A549 (cell line): ENCODE data around the gene TPO. TPM values are rescaled to one million over a fixed set of nuclear protein-coding genes. Genes with fewer than 3 reads are reported as not detected.

Experiments
- ATAC-seq, 2 experiments: fragments of 200-7000 bp in 1 of 2; fragments of >200 bp in 1 of 2; cut with Nextera tagmentation in 1 of 2; cut with Tn5 transposase in 1 of 2; 3 replicates each; pipeline versions ENCODE4 v1.8.0 to v1.9.1; 2018 to 2020; ENCODE audit warnings: mild to moderate bottlenecking in 1 of 2, moderate library complexity in 1 of 2
- CTCF ChIA-PET: fragments of 300-600 bp; sonication (Branson Sonifier 250); formaldehyde crosslinking; extraction: SDS; loops from one replicate; lab custom pipeline; 2021; ENCODE audit warnings: antibody characterized with exemption, inconsistent platforms; lab: Yijun Ruan, JAX
- POLR2A ChIA-PET: fragments of 350-600 bp; formaldehyde crosslinking; extraction: SDS; loops from one replicate; lab custom pipeline; 2021; ENCODE audit warnings: antibody characterized with exemption, inconsistent platforms; lab: Yijun Ruan, JAX
- DNase-seq, 2 experiments: peaks; one replicate each; pipeline versions ENCODE4 v3.0.0 to v3.0.0-alpha.2; 2011 to 2016; ENCODE audit warnings: low read depth in 1 of 2, low spot score in 1 of 2
- FAIRE-seq: peaks from 2 replicates; lab custom pipeline; 2011; peaks lifted over from hg19 to GRCh38; lab: Jason Lieb, UNC
- H3K27ac ChIP-seq, 2 experiments: fragments of >200 bp; sonication (Bioruptor Twin); formaldehyde crosslinking; 3 replicates each; pipeline ENCODE4 v1.5.1; 2016 to 2017
- H3K4me1 ChIP-seq: fragments of >200 bp; sonication (Bioruptor Twin); formaldehyde crosslinking; 3 replicates; pipeline ENCODE4 v1.6.1; 2016
- H3K4me2 ChIP-seq: fragments of >200 bp; sonication (Bioruptor Twin); formaldehyde crosslinking; 3 replicates; pipeline ENCODE4 v1.6.1; 2016
- H3K4me3 ChIP-seq: fragments of >200 bp; sonication (Bioruptor Twin); formaldehyde crosslinking; 3 replicates; pipeline ENCODE4 v1.5.1; 2016
- H3K9me3 ChIP-seq: fragments of >200 bp; sonication (Bioruptor Twin); formaldehyde crosslinking; 3 replicates; pipeline ENCODE4 v1.6.1; 2016
- BHLHE40 ChIP-seq: IDR thresholded peaks from 2 replicates; pipeline ENCODE4 v1.6.1; 2012; ENCODE audit warnings: low read depth, low read length, inconsistent platforms
- CBX2 ChIP-seq: fragments of 200-600 bp; sonication (generic); IDR thresholded peaks from 2 replicates; pipeline ENCODE4 v1.6.1; 2016; ENCODE audit warnings: low read depth, mild to moderate bottlenecking, borderline replicate concordance
- CHD4 ChIP-seq: fragments of 200-600 bp; sonication (generic); IDR thresholded peaks from 2 replicates; pipeline ENCODE4 v1.6.1; 2016; ENCODE audit warnings: antibody characterized with exemption, mild to moderate bottlenecking, borderline replicate concordance
- E2F6 ChIP-seq: IDR thresholded peaks from 2 replicates; pipeline ENCODE4 v1.6.1; 2012; ENCODE audit warnings: low read depth, borderline replicate concordance
- EHF ChIP-seq: fragments of 250-450 bp; sonication (Bioruptor Pico); IDR thresholded peaks from 2 replicates; pipeline ENCODE4 v1.5.0; 2020; ENCODE audit warnings: mild to moderate bottlenecking
- EP300 ChIP-seq, 2 experiments: fragments of >200 bp; sonication (Bioruptor Twin); formaldehyde crosslinking; IDR thresholded peaks; 2 replicates in 1 of 2; 3 replicates in 1 of 2; pipeline ENCODE4 v1.6.1; 2016 to 2017
- ESRRA ChIP-seq: fragments of 150-350 bp; IDR thresholded peaks from 2 replicates; pipeline ENCODE4 v1.6.1; 2014; ENCODE audit warnings: mild to moderate bottlenecking, low read length, borderline replicate concordance
- HDAC2 ChIP-seq: fragments of 200-600 bp; sonication (generic); IDR thresholded peaks from 2 replicates; pipeline ENCODE4 v1.6.1; 2016
- HEYL ChIP-seq: fragments of 250-450 bp; sonication (Bioruptor Pico); IDR thresholded peaks from 2 replicates; pipeline ENCODE4 v1.8.0; 2021; ENCODE audit warnings: mild to moderate bottlenecking, moderate library complexity
- KDM5A ChIP-seq: fragments of 200-600 bp; sonication (generic); IDR thresholded peaks from 2 replicates; pipeline ENCODE4 v1.6.1; 2016; ENCODE audit warnings: antibody characterized with exemption, mild to moderate bottlenecking
- MAZ ChIP-seq: fragments of 150-350 bp; IDR thresholded peaks from 2 replicates; pipeline ENCODE4 v1.6.1; 2014; ENCODE audit warnings: antibody characterized with exemption, low read depth, low read length, borderline replicate concordance
- MYC ChIP-seq: IDR thresholded peaks from 2 replicates; pipeline ENCODE4 v1.6.1; 2012; ENCODE audit warnings: mild to moderate bottlenecking, inconsistent platforms, low read length, improper control_type of control experiment, borderline replicate concordance
- NPAS2 ChIP-seq: fragments of 250-450 bp; sonication (Bioruptor Pico); IDR thresholded peaks from 2 replicates; pipeline ENCODE4 v1.8.0; 2022; ENCODE audit warnings: mild to moderate bottlenecking, moderate library complexity, borderline replicate concordance
- PBX3 ChIP-seq: IDR thresholded peaks from 2 replicates; pipeline ENCODE4 v1.6.1; 2012
- POLR2A ChIP-seq: IDR thresholded peaks from 2 replicates; pipeline ENCODE4 v1.6.1; 2012; ENCODE audit warnings: mild to moderate bottlenecking, low read length
- RAD21 ChIP-seq, 2 experiments: fragments of >200 bp in 1 of 2; sonication (Bioruptor Twin) in 1 of 2; formaldehyde crosslinking in 1 of 2; IDR thresholded peaks in 1 of 2; conservative IDR thresholded peaks in 1 of 2; 2 replicates in 1 of 2; 3 replicates in 1 of 2; pipeline ENCODE4 v1.6.1; 2012 to 2018; ENCODE audit warnings: inconsistent platforms in 1 of 2
- RARB ChIP-seq: fragments of 250-450 bp; sonication (Bioruptor Pico); IDR thresholded peaks from 2 replicates; pipeline ENCODE4 v1.8.0; 2021; ENCODE audit warnings: mild to moderate bottlenecking, moderate library complexity
- SMC3 ChIP-seq: fragments of >200 bp; sonication (Bioruptor Twin); formaldehyde crosslinking; IDR thresholded peaks from 3 replicates; pipeline ENCODE4 v1.6.1; 2018; ENCODE audit warnings: inconsistent platforms
- TFCP2L1 ChIP-seq: fragments of 250-450 bp; sonication (Bioruptor Pico); IDR thresholded peaks from 2 replicates; pipeline ENCODE4 v1.5.0; 2021; ENCODE audit warnings: mild to moderate bottlenecking
- TP53 ChIP-seq: fragments of 250-450 bp; sonication (Bioruptor Pico); IDR thresholded peaks from 2 replicates; pipeline ENCODE4 v1.5.0; 2021; ENCODE audit warnings: mild to moderate bottlenecking, moderate library complexity
- USF2 ChIP-seq: fragments of 450-650 bp; IDR thresholded peaks from 2 replicates; pipeline ENCODE4 v1.6.1; 2014; ENCODE audit warnings: antibody characterized with exemption
- ZC3H11A ChIP-seq: fragments of 450-650 bp; IDR thresholded peaks from 2 replicates; pipeline ENCODE4 v1.6.1; 2014; ENCODE audit warnings: antibody characterized with exemption, mild to moderate bottlenecking
- ZFP36 ChIP-seq: fragments of 450-650 bp; IDR thresholded peaks from 2 replicates; pipeline ENCODE4 v1.6.1; 2014; ENCODE audit warnings: borderline replicate concordance; ENCODE audit not compliant: partially characterized antibody
- ZSCAN20 ChIP-seq: fragments of 250-450 bp; sonication (Bioruptor Pico); IDR thresholded peaks from 2 replicates; pipeline ENCODE4 v1.8.0; 2022; ENCODE audit warnings: mild to moderate bottlenecking, moderate library complexity
- WGBS: methylation state at CpG from one replicate; pipeline ENCODE4 v1.1.6; 2017; ENCODE audit errors: missing lambda C conversion rate; 5-methylcytosine and 5-hydroxymethylcytosine counted together
- polyA plus RNA-seq, 4 experiments: library from polyadenylated mRNA; depleted of rRNA in 3 of 4; stranded (reverse); fragments of >200 nt; fragmentation: RNase III in 1 of 4; extraction: RNeasy Plus Mini Kit Qiagen cat#74134 plus additional on column Dnase treatment in 1 of 4; gene quantifications; 2 replicates in 3 of 4; 3 replicates in 1 of 4; pipeline ENCODE4 v1.2.3, GENCODE V29; 2011 to 2017
- TF ChIP-seq, protein P1 (sequence below): IDR thresholded peaks from 2 replicates; pipeline ENCODE4 v1.6.1; 2012
- TF ChIP-seq, protein P2 (sequence below): fragments of 250-450 bp; sonication (Bioruptor Pico); IDR thresholded peaks from 2 replicates; pipeline ENCODE4 v1.5.0; 2021; ENCODE audit warnings: mild to moderate bottlenecking, moderate library complexity, borderline replicate concordance

Gene TPO
- polyA plus RNA-seq, 2 of the 4 experiments (the other 2 are of a cell fraction): 0.05 TPM; not detected in 1

- no peaks in the 10 kb centered on the region; the same call in 2 of the 3 replicates for H3K9me3 ChIP-seq
- no peak for FAIRE-seq
- WGBS: 55% methylated on average over 9 of the region's 9 CpGs
- no peak for ATAC-seq
- ChIA-PET POLR2A (no interaction called here), CTCF (interaction anchor here (1.7 kb wide), 1 partner anchor 57 kb away, joined by 4 read pairs; no protein-coding TSS in a partner anchor)
- H3K4me3 ChIP-seq: no peak overlapping the region
- no peaks in the 10 kb centered on the region for H3K4me1 ChIP-seq
- TF ChIP-seq BHLHE40 (no peak), CHD4 (no peak), TP53 (CRISPR knock-in tag) (no peak), TFCP2L1 (CRISPR knock-in tag) (no peak), ZC3H11A (no peak), RARB (CRISPR knock-in tag) (no peak), NPAS2 (no peak), E2F6 (no peak), ESRRA (no peak), POLR2A (no peak), KDM5A (no peak), SMC3 (no peak), EP300 (IDR thresholded peaks at IDR 0.05) (no peak)
- TF ChIP-seq, protein P1, sequence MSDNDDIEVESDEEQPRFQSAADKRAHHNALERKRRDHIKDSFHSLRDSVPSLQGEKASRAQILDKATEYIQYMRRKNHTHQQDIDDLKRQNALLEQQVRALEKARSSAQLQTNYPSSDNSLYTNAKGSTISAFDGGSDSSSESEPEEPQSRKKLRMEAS: no peak
- TF ChIP-seq, all 56 proteins: peak for 0
- DNase-seq: no peak
- Histone ChIP-seq H3K4me2 (no peak overlapping the region), H3K27ac (no peak overlapping the region)
Measured at GRCh38 chr2:1487758-1488157, 74.5 kb downstream of the TPO start.

DNA sequence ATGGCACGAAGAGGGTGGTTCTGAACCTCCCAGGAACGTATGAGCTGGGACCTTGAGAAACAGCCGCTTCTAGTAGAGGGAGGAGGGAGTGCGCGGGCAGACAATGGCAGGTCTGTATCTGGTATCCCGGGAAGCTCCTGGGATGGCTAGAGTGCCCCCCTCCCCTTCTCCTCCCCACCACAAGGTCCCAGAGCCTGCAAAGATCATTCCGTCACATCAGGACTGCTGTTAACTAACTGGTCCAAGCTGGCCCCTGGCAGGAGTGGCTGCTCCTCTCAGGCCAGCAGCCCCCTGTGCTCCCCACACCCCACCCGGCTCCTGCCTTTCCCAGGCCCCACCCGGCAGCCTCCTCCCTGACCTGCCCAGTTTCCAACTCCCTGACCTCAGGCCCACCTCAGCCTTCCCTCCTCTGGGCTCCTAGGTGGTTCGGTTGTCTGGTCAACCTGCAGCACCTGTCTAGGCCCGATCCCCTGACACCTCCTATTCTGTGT, 75.0 kb downstream of the TPO start:
- FAIRE-seq: no peak
- no peak overlapping the region for H3K4me2 ChIP-seq

More for the DNA sequence above, 75.0 kb downstream of the TPO start:
- WGBS: 56% methylated on average over 10 of the region's 11 CpGs
- TF ChIP-seq CBX2 (no peak), USF2 (no peak), SMC3 (no peak), RAD21 (conservative IDR thresholded peaks at IDR 0.05 in 1 of 2, IDR thresholded peaks at IDR 0.05 in 1 of 2) (no peak), POLR2A (no peak), KDM5A (no peak), PBX3 (no peak), MAZ (no peak), EHF (no peak), ZFP36 (no peak), ZSCAN20 (CRISPR knock-in tag) (no peak), MYC (no peak), HEYL (CRISPR knock-in tag) (no peak), HDAC2 (no peak)
- TF ChIP-seq, protein P2, sequence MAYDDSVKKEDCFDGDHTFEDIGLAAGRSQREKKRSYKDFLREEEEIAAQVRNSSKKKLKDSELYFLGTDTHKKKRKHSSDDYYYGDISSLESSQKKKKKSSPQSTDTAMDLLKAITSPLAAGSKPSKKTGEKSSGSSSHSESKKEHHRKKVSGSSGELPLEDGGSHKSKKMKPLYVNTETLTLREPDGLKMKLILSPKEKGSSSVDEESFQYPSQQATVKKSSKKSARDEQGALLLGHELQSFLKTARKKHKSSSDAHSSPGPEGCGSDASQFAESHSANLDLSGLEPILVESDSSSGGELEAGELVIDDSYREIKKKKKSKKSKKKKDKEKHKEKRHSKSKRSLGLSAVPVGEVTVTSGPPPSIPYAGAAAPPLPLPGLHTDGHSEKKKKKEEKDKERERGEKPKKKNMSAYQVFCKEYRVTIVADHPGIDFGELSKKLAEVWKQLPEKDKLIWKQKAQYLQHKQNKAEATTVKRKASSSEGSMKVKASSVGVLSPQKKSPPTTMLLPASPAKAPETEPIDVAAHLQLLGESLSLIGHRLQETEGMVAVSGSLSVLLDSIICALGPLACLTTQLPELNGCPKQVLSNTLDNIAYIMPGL (CRISPR knock-in tag): no peak
- no peak overlapping the region for H3K4me3 ChIP-seq
- H3K27ac ChIP-seq: no peak overlapping the region; a peak in 1 of 6 replicates
- DNase-seq (no peak), ATAC-seq (no peak)
- ChIA-PET CTCF (interaction anchor here (1.7 kb wide), 1 partner anchor 57 kb away, joined by 4 read pairs; no protein-coding TSS in a partner anchor), POLR2A (no interaction called here)
- no peaks in the 10 kb centered on the region for H3K4me1 ChIP-seq
- H3K9me3 ChIP-seq: no peaks in the 10 kb centered on the region; the same call in 2 of the 3 replicates
